ENCODE results near the gene RIC3. TPM values are rescaled to one million over a fixed set of nuclear protein-coding genes. Genes with fewer than 3 reads are reported as not detected.

Gene RIC3
- total RNA-seq, 1 experiment from 2014 or later: 23.7 TPM

DNA sequence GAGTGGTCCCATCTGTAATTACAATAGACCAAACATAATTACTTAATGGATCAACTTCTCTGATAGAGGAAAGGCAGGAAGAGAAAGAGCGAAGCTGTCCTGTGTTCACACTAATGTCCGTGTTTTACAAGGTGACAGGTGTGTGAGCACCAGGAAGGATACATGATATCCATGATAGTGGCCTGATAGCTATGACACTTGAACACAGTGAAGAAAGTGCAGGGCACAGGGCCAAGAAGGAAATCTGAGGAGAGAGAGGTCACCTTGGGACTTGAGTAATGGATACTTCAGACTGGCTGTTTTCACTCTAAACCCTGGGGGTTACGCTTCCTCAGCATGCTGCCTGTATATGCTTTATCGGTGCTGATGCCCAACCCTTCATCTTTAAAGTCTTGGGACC lies 58.4 kb downstream of the RIC3 start:
- no peaks in the 10 kb centered on the region for H3K27me3 ChIP-seq (ENCODE audit: insufficient read depth, low read length)
- H3K14ac ChIP-seq (ENCODE audit: insufficient read depth, low read length): no peak overlapping the region
- H2BK5ac ChIP-seq (ENCODE audit: insufficient read length, low read length): no peak overlapping the region
- DNase-seq: no peak
- H3T11ph ChIP-seq (ENCODE audit: low read length): no peak overlapping the region
- no peak overlapping the region for H2AK5ac ChIP-seq (ENCODE audit: insufficient read length, low read length)
- no peak overlapping the region for H3K9ac ChIP-seq (ENCODE audit: extremely low read depth, insufficient read length, low read length)
- H2AFZ ChIP-seq (ENCODE audit: low read length): no peak overlapping the region
- H3K23ac ChIP-seq (ENCODE audit: insufficient read length, low read depth, low read length): no peak overlapping the region
- H3K79me1 ChIP-seq (ENCODE audit: insufficient read depth, low read depth, low read length, poor library complexity, severe bottlenecking): no peaks in the 10 kb centered on the region
- H3K4me1 ChIP-seq (ENCODE audit: insufficient read depth, low read length): no peaks in the 10 kb centered on the region
- Mint-ChIP-seq H3K36me3 (ENCODE audit: insufficient read depth in 1 of 3, low read depth in 3 of 3) (peaks cover 6 to 42% (median 25%) of the 10 kb centered on the region in 3 experiments; a peak in 5 of 7 replicates), H3K9me3 (no peaks in the 10 kb centered on the region), H3K4me3 (no peak overlapping the region), H3K27ac (no peak overlapping the region), H3K27me3 (ENCODE audit: low read depth) (no peaks in the 10 kb centered on the region), H3K4me1 (no peaks in the 10 kb centered on the region)
- no peak overlapping the region for H3K18ac ChIP-seq (ENCODE audit: insufficient read length, low read depth, low read length)
- H2BK20ac ChIP-seq (ENCODE audit: low read depth, low read length, poor library complexity, severe bottlenecking): no peak overlapping the region
- no peak overlapping the region for H3K4ac ChIP-seq (ENCODE audit: low read depth, low read length)
- H3K4me2 ChIP-seq (ENCODE audit: insufficient read depth, insufficient read length, low read length): no peak overlapping the region
- no peaks in the 10 kb centered on the region for H4K20me1 ChIP-seq (ENCODE audit: control insufficient read depth, insufficient read depth, insufficient read length)
- no CpG with 5 or more reads among the region's 4 CpGs for WGBS (ENCODE audit: extremely low coverage, insufficient read length, low lambda C conversion rate)
- no peak overlapping the region for H3K56ac ChIP-seq (ENCODE audit: insufficient read length, low read depth, low read length)
- no peak overlapping the region for H4K5ac ChIP-seq (ENCODE audit: insufficient read length, low read depth, low read length)
- no peak overlapping the region for H3K27ac ChIP-seq (ENCODE audit: insufficient read length, low read depth, low read length)
- no peak overlapping the region for H2BK12ac ChIP-seq (ENCODE audit: insufficient read length, low read depth, low read length)
- no peaks in the 10 kb centered on the region for H3K23me2 ChIP-seq (ENCODE audit: insufficient read length, low read depth, low read length, poor library complexity, severe bottlenecking)
- no peak overlapping the region for H2BK15ac ChIP-seq (ENCODE audit: low read depth, low read length)
- no peak overlapping the region for H4K8ac ChIP-seq (replicated peaks; ENCODE audit: insufficient read length, low read depth, low read length)
- no peak overlapping the region for H2BK120ac ChIP-seq (ENCODE audit: low read depth, low read length, poor library complexity, severe bottlenecking)
- no peak overlapping the region for H4K91ac ChIP-seq (ENCODE audit: insufficient read length, low read depth, low read length)
- peaks cover 2% of the 10 kb centered on the region; the same call in 1 of the 2 replicates for H3K79me2 ChIP-seq (ENCODE audit: insufficient read depth, low read length)
- H3K9me3 ChIP-seq (ENCODE audit: control insufficient read depth, low read depth, low read length): no peaks in the 10 kb centered on the region
- TF ChIP-seq, protein P1, sequence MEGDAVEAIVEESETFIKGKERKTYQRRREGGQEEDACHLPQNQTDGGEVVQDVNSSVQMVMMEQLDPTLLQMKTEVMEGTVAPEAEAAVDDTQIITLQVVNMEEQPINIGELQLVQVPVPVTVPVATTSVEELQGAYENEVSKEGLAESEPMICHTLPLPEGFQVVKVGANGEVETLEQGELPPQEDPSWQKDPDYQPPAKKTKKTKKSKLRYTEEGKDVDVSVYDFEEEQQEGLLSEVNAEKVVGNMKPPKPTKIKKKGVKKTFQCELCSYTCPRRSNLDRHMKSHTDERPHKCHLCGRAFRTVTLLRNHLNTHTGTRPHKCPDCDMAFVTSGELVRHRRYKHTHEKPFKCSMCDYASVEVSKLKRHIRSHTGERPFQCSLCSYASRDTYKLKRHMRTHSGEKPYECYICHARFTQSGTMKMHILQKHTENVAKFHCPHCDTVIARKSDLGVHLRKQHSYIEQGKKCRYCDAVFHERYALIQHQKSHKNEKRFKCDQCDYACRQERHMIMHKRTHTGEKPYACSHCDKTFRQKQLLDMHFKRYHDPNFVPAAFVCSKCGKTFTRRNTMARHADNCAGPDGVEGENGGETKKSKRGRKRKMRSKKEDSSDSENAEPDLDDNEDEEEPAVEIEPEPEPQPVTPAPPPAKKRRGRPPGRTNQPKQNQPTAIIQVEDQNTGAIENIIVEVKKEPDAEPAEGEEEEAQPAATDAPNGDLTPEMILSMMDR (conservative IDR thresholded peaks at IDR 0.05): no peak

All from H9 (cell line).